ENCODE results near the gene PVALEF.

GRCh38 chr17:81208651-81209050 is 43.3 kb downstream of the PVALEF start:
- TF ChIP-seq POLR2AphosphoS5 (IDR thresholded peaks at IDR 0.05; ENCODE audit: low read depth, low read length) (no peak), CTCF (IDR thresholded peaks at IDR 0.05) (no peak), TCF7L2 (IDR thresholded peaks at IDR 0.05; ENCODE audit: low read depth, low read length) (no peak), REST (IDR thresholded peaks at IDR 0.05; ENCODE audit: insufficient read depth in 1 of 2, low read depth in 2 of 2, low read length in 1 of 2) (no peak)

All from Panc1 (cell line).